ENCODE measurements around the gene LRRN4CL.

Gene LRRN4CL

GRCh38 chr11:62646825-62647608 lies 42.3 kb downstream of the LRRN4CL start:
- no peak for DNase-seq

- peak; percentile 99 to 100 (median 99) for DNase-seq
Measured at GRCh38 chr11:62645946-62646824, 43.1 kb downstream of the LRRN4CL start, which contains the start of gene GANAB. Gene GANAB (minus strand): TSS chr11:62646613. CDS start chr11:62646599, 14 bp downstream.

GRCh38 chr11:62645671-62645945 lies 43.7 kb downstream of the LRRN4CL start:
- no peak for DNase-seq

GRCh38 chr11:62644220-62644619 lies 45.1 kb downstream of the LRRN4CL start:
- no peak for DNase-seq
